ENCODE results near the gene RPRML. TPM values are rescaled to one million over a fixed set of nuclear protein-coding genes. Genes with fewer than 3 reads are reported as not detected.

Gene RPRML
- total RNA-seq, 4 donors from 2014 or later, result 0.49 TPM; not detected in 3

DNA sequence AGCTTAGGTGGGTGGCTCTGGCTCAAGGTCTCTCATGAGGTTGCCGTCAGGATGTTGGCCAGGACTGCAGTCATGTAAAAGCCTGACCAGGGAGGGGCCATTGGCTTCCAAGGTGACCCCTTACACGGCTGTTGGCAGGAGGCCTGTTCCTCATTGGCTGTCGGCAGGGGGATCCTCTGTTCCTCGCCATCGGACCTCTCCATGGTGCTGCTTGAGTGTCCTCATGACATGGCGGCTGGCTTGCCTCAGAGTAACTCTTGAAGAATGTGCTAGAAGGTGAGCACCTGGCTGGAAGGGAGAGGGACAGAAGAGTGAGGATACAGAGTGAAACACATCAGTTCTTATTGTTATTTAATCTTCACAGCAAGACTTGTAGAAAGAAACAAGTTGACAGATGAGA lies 4.7 kb upstream of the RPRML start:
- peaks cover 0 to 14% (median 13%) of the 10 kb centered on the region in 3 donors for H3K27me3 ChIP-seq
- in situ Hi-C loops (cut with MboI; ENCODE audit: low sequenced_read_pairs in 4 of 4) (no loop called here), intact Hi-C loops (cut with DNase I; ENCODE audit: low total_unique reads) (no loop called here)
- TF ChIP-seq POLR2A (IDR thresholded peaks at IDR 0.05) (no peak), CTCF (IDR thresholded peaks at IDR 0.05 in 4 of 5, conservative IDR thresholded peaks at IDR 0.05 in 1 of 5) (no peak)
- no peak overlapping the region for H3K4me3 ChIP-seq
- peak overlapping the region; percentile 0 to 77 (median 76) for H3K27ac ChIP-seq
- ATAC-seq (peak in 1 of 2 donors; percentile 12), DNase-seq (no peak)
- no peaks in the 10 kb centered on the region for H3K36me3 ChIP-seq
- H3K9me3 ChIP-seq, result no peaks in the 10 kb centered on the region
- peaks cover 10 to 17% of the 10 kb centered on the region in 2 donors for H3K4me1 ChIP-seq

DNA sequence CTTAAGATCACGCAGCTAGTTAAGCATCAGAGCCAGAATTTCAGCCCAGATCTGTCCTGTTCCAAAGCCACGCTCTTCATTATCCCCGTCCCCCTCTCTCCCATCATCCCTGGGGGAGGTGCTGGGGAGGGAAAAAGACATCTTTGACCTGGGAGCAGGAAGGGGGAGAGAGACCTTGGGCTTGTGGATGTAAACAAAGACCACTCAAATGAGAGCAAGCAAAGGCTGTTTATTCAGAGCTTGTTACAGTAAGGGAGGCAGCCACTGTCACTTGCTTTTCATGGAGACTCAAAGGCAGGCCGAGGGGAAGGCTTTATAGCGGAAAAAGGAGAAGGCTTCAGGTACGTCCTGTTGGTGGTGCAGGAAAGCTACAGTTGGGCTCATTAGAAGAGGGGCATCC lies 3.5 kb upstream of the RPRML start:
- no peak for ATAC-seq
- intact Hi-C loops (cut with DNase I; ENCODE audit: low total_unique reads), result no loop called here
- Histone ChIP-seq H3K36me3 (no peaks in the 10 kb centered on the region), H3K9me3 (no peaks in the 10 kb centered on the region), H3K27me3 (peaks cover 4 to 26% (median 24%) of the 10 kb centered on the region in 3 donors), H3K27ac (no peak overlapping the region), H3K4me1 (peaks cover 17 to 24% of the 10 kb centered on the region in 2 donors), H3K4me3 (no peak overlapping the region)
- no peak for DNase-seq
- TF ChIP-seq POLR2A (IDR thresholded peaks at IDR 0.05) (no peak), CTCF (IDR thresholded peaks at IDR 0.05 in 4 of 5, conservative IDR thresholded peaks at IDR 0.05 in 1 of 5) (no peak)
- in situ Hi-C loops (cut with MboI; ENCODE audit: low sequenced_read_pairs in 4 of 4), result no loop called here

GRCh38 chr17:46978489-46979146 lies 435 bp downstream of the RPRML start:
- ATAC-seq, result peak; percentile 47 to 50
- Histone ChIP-seq H3K36me3 (no peaks in the 10 kb centered on the region), H3K4me1 (peaks cover 8 to 13% of the 10 kb centered on the region in 2 donors), H3K27me3 (peaks cover 4 to 35% (median 30%) of the 10 kb centered on the region in 3 donors), H3K27ac (no peak overlapping the region), H3K4me3 (peak overlapping the region; percentile 51 to 74 (median 66)), H3K9me3 (no peaks in the 10 kb centered on the region)
- TF ChIP-seq CTCF (IDR thresholded peaks at IDR 0.05 in 4 of 5, conservative IDR thresholded peaks at IDR 0.05 in 1 of 5) (no peak), POLR2A (IDR thresholded peaks at IDR 0.05) (no peak)
- in situ Hi-C loops (cut with MboI; ENCODE audit: low sequenced_read_pairs in 4 of 4) (no loop called here), intact Hi-C loops (cut with DNase I; ENCODE audit: low total_unique reads) (no loop called here)
- no peak for DNase-seq

DNA sequence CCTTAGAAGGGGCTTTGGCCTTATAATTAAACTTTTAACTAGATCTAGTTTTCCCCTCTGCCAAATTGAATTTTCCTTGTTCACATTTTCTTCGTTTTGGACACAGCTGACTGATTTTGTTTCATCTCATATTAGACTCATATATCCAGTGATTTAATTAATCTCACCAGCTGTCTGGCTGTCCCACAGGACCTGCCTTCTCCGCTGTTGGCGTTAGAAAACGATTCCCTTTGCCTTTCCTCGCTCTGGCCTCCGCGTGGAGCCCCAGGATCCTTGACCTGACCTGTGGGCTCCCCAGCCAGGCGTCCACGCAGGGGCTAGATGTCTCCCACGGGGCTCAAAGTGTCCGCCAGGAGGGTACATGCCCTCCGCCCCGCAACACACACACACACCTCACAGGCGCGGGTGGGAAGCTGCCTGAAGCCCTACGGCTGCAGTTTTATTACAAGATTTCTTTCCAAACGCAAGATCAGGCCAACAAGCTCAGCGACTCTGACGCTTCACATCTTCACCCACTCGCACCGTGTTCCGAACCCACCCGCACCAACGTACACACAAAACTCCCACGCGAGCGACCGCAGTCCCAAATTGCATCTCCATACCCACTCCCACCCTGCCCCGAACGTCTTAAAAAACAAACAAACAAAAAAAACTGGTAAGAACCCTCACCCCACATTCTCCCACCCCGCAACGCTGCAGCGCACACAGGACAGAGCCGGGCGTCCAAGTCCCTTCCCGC lies 1.1 kb downstream of the RPRML start:
- no peak overlapping the region for H3K27ac ChIP-seq
- no peaks in the 10 kb centered on the region for H3K36me3 ChIP-seq
- H3K4me1 ChIP-seq, result peaks cover 7 to 13% of the 10 kb centered on the region in 2 donors
- intact Hi-C loops (cut with DNase I; ENCODE audit: low total_unique reads), result no loop called here
- in situ Hi-C loops (cut with MboI; ENCODE audit: low sequenced_read_pairs in 4 of 4), result no loop called here
- H3K27me3 ChIP-seq, result peaks cover 4 to 35% (median 30%) of the 10 kb centered on the region in 3 donors
- peak overlapping the region; percentile 51 to 74 (median 66) for H3K4me3 ChIP-seq
- H3K9me3 ChIP-seq, result no peaks in the 10 kb centered on the region
- no peak for TF ChIP-seq POLR2A (IDR thresholded peaks at IDR 0.05)
- TF ChIP-seq CTCF (IDR thresholded peaks at IDR 0.05 in 4 of 5, conservative IDR thresholded peaks at IDR 0.05 in 1 of 5), result no peak
- DNase-seq, result no peak
- ATAC-seq, result no peak
